GM21737 (cell line): ENCODE measurements around the gene SSX2.
"Not testable (repeated sequence)": the region's sequence is repeated elsewhere in the genome, so short reads cannot be mapped to it uniquely, and the experiment has no call there.

Experiments
- ATAC-seq: cut with Tn5 transposase; IDR thresholded peaks from one replicate; pipeline ENCODE4 v1.9.1; 2021; ENCODE audit warnings: mild to moderate bottlenecking, moderate library complexity; ENCODE audit not compliant: unreplicated experiment

SSX2 gene, protein sequence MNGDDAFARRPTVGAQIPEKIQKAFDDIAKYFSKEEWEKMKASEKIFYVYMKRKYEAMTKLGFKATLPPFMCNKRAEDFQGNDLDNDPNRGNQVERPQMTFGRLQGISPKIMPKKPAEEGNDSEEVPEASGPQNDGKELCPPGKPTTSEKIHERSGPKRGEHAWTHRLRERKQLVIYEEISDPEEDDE

DNA sequence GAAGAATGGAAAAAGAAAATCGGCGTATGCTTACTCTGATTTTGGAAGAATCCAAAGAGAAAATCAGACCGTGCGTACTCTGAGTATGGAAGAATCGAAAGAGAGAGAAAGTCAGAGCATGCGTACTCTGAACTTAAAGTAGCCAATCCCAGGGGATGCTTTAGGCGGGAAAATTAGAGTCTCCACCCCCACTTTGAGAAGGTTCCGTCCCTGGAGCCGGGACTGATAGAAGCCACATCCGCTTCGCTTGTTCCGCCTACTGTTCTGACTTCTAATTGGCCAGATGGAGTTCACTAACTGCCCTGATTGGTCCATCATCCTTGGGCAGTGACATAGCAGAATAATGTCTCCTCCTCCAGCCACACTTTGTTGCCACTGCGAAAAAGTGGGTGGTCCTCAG is at the start of gene SSX2:
Gene SSX2 (minus strand): TSS at position 101 of the 400 bp plus-strand sequence. CDS start 1,429 bp downstream, outside the sequence.
- ATAC-seq: not testable (repeated sequence)

DNA sequence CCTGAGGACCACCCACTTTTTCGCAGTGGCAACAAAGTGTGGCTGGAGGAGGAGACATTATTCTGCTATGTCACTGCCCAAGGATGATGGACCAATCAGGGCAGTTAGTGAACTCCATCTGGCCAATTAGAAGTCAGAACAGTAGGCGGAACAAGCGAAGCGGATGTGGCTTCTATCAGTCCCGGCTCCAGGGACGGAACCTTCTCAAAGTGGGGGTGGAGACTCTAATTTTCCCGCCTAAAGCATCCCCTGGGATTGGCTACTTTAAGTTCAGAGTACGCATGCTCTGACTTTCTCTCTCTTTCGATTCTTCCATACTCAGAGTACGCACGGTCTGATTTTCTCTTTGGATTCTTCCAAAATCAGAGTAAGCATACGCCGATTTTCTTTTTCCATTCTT is 44.0 kb upstream of the SSX2 start, which contains the start of gene SSX2B:
Gene SSX2B (plus strand): TSS at position 301 of the 400 bp plus-strand sequence. CDS start 1,429 bp downstream, outside the sequence.
- not testable (repeated sequence) for ATAC-seq

DNA sequence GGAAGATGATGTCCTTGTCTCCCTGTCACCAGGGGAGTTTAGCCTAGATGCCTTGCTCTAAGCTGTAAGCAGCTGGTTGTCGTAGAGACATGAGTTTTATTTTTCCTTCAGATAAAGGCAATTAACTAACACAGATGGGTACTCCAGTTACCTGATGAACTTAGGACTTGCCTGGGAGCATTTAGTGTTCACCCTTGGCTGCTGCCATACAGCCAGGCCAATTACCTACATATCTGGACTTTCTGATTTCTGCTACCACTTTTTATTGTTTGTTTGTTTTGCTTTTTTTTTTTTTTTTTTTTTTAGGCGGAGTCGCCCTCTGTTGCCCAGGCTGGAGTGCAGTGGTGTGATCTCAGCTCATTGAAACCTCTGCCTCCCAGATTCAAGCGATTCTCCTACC is 14.9 kb downstream of the SSX2 start:
- not testable (repeated sequence) for ATAC-seq

DNA sequence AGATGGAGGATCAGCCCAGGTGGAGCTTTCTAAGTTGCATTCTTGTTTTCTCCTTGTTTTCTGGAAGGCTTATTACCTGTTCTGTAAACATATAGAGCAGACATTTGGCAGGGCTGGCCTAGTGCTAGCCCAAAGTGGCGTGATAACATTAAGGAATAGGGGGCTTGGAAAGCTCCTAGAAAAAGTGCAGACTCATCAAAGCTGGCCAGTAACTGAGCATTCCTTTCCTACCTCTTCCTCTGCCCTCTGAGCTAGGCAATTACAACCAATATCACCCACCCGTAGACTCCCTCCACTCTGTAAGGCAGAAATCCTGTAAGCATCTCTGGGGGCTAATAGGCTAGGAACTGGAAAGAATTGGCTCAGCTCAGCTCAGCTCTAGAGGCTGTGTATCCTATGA is 44.8 kb downstream of the SSX2 start:
- ATAC-seq: not testable (repeated sequence)

DNA sequence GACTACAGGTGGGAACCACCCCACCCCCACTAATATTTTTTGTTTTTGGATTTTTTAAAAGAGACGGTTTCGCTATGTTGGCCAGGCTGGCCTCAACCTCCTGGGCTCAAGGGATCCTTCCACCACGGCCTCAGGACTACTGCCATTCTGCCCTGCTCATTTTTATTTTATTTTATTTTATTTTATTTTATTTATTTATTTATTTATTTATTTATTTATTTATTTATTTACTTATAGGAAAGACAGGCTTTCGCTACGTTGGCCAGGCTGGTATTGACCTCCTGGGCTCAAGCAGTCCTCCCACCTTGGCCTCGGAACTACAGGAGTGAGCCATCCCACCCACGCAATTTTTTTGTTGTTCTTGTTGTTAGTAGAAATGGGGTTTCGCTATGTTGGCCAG is 51.5 kb downstream of the SSX2 start:
- not testable (repeated sequence) for ATAC-seq

DNA sequence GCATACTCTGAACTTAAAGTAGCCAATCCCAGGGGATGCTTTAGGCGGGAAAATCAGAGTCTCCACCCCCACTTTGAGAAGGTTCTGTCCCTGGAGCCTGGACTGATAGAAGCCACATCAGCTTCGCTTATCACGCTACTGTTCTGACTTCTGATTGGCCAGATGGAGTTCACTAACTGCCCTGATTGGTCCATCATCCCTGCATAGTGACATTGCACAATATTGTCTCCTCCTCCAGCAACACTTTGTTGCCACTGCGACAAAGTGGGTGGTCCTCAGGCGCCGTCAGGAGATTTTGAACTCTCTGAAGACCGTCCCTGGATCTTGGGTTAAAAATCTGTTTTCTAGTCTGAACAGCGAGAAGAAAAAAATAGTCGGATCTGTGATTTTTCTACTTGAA is 52.2 kb downstream of the SSX2 start, which contains the start of gene SSX7:
Gene SSX7 (minus strand): TSS at position 101 of the 400 bp plus-strand sequence. CDS start 1,428 bp downstream, outside the sequence.
- not testable (repeated sequence) for ATAC-seq

DNA sequence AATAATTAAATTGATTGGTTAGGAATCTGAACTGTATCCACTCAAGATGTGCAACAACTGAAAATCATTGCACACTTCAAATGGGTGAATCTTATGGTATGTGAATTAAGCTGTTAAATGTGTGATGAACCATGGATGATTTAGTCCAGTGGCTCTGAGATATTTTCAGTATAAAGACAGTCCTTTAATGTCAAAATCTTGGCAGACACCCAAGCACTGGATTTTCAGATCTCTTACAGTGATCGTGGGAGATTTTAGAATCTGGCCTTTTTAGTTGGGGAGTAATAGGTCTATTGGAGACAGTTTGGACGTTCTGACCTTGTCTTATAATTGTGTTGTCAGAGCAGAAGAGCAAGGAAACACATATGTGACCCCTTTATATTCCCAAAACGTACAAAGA is 56.3 kb downstream of the SSX2 start:
- not testable (repeated sequence) for ATAC-seq

DNA sequence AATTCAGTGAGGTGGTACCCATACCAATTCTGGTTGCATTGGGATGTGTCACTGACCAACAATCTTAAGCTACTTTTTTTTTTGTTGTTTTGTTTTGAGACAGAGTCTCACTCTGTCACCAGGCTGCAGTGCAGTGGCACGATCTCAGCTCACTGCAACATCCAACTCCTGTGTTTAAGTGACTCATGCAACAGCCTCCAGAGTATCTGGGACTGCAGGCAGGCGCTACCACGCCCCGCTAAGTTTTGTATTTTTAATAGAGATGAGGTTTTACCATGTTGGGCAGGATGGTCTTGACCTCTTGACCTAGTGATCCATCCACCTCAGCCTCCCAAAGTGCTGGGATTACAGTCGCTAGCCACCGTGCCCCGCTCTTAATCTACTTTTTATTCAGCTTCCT is 58.0 kb downstream of the SSX2 start:
- ATAC-seq: not testable (repeated sequence)
